KBM-7 (cell line): ENCODE measurements around the gene SAMD14.

Source experiments
- DNase-seq: peaks from one replicate; pipeline ENCODE4 v3.0.0-alpha.2; 2015
- in situ Hi-C: fragments of 300-500 bp; cut with MboI; formaldehyde crosslinking; loops from 2 replicates; pipeline ENCODE4 v1.14.3; 2020; ENCODE audit warnings: low sequenced_read_pairs, low pct_unique_long_range_greater_than_20kb, mixed read lengths

The SAMD14 gene

GRCh38 chr17:50137042-50137441, 7.1 kb upstream of the SAMD14 start:
- in situ Hi-C loops = no loop called here
- DNase-seq = no peak

GRCh38 chr17:50136096-50136687, 6.2 kb upstream of the SAMD14 start:
- in situ Hi-C loops = no loop called here
- DNase-seq = no peak

DNA sequence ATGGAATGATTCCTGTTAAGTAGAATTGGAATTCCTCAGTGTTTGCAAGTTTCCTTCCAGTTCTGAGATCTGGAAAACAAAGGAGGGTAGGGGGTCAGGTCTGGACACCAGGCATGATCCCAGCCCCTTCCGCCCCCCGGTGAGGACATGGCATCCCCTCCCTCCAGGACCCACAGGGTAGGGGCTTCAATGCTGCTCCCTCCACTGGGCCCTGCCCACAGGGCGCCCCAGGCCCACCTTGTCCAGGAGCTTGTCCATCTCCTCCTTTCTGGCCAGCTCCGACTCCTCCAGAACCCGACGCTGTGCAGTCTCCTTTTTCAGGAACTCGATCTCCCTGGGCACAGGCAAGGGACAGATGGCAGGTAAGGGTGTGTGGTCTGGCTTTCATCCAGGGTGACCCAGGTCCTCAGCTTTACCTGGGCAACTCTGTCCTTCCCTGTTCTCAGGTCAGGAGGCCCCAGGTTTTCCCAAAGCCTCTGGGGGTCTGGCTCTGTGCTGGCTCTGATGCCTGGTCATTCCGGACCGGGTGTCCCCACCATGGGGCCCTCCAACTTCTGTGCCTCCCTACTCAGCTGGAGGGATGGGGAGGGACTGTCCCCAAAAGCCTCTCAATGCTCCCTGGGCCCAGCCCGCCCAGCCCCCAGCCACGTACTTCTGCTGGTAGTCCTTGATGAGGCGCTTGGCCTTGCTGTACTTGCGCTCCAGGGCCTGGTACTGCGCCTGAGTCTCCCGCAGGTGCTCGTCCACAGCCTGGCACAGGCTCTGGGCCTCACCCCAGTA, 5.5 kb upstream of the SAMD14 start:
- in situ Hi-C loops = no loop called here

GRCh38 chr17:50134206-50135110, 4.5 kb upstream of the SAMD14 start:
- no peak for DNase-seq
- in situ Hi-C loops = no loop called here

More for the DNA sequence above, 5.5 kb upstream of the SAMD14 start:
- no peak for DNase-seq

- DNase-seq = no peak
- in situ Hi-C loops = no loop called here
These were observed 3.8 kb upstream of the SAMD14 start for GRCh38 chr17:50133769-50134099.

DNA sequence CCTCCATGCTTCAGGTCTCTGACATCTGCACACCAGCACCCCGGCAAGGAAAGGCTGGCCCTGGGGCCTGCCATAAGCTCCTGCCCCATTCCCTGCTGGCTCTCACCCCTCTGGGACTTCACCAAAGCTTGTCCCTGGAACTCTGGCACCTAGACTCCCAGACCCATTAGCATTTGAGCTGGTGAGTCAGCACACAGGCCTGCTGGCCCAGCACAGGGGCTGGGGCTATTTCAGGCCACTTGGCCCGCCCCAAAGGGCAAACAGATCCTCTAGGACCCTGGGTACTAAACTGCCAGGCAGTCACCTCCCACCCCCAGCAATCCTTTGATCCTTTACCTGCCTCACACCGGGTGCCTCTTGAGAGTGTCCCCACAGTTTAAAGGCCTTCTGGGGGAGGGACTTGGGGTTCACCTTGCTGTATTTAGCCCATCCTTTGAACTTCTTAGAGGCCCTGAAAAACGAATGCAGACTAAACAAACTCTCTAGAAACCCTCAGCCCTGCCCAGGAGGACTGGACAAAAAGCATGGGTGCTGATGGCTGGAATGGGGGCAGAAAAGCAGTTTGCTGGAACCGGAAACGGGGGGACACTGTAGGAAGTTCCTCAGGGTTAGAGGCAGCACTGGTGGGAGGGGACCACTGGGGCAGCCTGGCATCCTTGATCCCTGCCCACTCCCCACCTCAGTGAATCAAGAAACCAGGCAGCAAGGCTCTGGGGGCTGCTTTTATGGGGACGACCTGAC, 3.2 kb upstream of the SAMD14 start:
- in situ Hi-C loops = no loop called here
- DNase-seq = no peak

DNA sequence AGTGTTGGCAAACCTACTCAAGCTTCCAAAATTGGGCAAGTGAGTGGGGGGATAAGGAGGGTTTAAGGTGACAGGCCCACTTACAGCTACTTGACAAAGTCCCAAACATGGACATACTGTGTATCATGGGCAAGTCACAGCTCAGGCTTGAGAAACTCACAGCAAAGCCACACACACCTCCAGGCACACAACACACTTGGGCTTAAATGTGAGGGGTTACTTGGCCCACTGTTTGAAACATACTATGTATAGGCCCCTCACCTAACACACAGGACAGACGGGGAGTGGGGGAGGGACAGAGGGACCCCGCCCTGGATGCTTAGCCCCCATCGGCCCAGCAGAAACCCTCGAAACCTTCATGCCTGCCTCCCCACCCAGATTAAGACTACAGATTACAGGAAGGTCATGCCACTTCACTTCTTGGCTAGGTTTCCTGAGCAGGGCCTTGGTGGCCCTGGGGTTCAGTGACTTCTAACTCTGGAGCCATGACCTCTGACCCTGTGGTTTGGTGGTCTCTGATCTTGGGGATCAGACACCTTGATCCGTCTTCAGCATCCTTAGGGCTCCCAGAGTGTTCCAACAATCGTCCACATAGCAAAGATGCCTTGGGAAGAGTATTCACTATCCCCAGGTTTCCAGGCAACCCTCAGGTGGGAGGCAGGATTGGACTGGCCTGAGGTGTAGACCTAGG, 2.3 kb upstream of the SAMD14 start:
- in situ Hi-C loops = no loop called here
- no peak for DNase-seq

GRCh38 chr17:50130559-50131305, 772 bp upstream of the SAMD14 start:
- in situ Hi-C loops = no loop called here
- DNase-seq = no peak

DNA sequence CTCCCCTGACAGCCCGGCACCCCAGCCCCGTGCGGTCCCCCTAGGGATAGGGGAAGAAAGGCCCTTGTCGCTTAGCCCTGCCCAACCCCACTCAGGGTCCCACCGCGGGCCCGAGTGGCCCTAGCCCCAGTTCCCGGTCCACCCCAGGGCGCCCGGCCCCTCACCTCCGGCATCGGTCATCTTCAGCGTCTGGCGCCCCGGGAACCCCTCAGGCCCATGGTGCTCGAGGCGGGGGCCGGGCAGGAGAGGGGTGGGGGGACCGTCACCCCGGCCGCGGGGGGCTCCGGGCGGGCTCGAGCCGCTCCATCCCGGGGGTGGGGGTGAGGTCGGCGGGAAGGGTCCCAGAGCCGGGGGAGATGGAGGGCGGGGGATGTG, 620 bp downstream of the SAMD14 start:
- in situ Hi-C loops = no loop called here
- no peak for DNase-seq

- no peak for DNase-seq
- in situ Hi-C loops = no loop called here
These were observed 1.3 kb downstream of the SAMD14 start for GRCh38 chr17:50128441-50129352.

GRCh38 chr17:50127697-50128361, 2.1 kb downstream of the SAMD14 start:
- in situ Hi-C loops = no loop called here
- peak; percentile 80 for DNase-seq

- in situ Hi-C loops = no loop called here
These were observed 4.5 kb downstream of the SAMD14 start for GRCh38 chr17:50125420-50125997.

DNA sequence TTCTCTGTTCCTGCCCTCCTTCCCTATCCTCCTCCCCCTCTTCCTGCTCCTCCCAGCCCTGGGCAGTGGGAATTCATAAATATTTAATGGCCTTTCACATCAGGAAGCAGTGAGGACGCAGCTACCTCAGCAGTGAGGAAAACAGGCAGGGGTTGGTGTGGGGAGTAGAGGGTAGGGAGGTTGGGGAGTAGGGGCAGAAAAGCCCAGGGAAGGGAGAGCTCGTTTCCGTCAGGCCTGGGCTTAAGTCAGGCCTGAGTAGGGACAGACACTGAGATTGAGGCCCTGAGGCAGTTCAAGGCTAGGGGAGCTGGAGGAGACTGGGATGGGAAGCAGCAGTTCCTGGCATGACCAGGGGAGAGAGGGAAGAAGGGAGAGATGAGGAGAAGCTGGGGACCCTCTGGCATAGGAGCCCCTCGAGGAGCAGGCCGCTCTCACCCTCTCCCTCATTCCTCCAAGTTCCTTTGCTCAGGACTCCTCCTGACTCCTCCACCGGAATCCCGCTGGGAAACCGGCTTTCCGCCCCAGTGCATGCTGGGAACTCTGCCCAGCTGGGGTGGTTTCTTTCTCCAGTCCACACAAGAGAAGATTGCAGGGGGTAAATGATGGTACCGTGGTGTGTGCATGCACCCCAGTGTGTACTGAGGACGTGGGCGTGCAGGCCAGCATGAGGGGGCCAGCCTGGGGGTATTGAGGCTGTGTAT, 6.2 kb downstream of the SAMD14 start:
- no peak for DNase-seq
- in situ Hi-C loops = no loop called here

More at GRCh38 chr17:50125420-50125997, 4.5 kb downstream of the SAMD14 start:
- DNase-seq = no peak

- in situ Hi-C loops = no loop called here
- no peak for DNase-seq
These were observed 7.0 kb downstream of the SAMD14 start for GRCh38 chr17:50122945-50123344.

GRCh38 chr17:50120475-50121253, 9.3 kb downstream of the SAMD14 start:
- in situ Hi-C loops = no loop called here
- no peak for DNase-seq
